K562 (cell line): ENCODE measurements around the gene NEK1. TPM values are rescaled to one million over a fixed set of nuclear protein-coding genes. Genes with fewer than 3 reads are reported as not detected.
A peak's percentile ranks its signal among the peaks of the same experiment; 100 is the strongest.

ENCODE experiments used
- ARNT ChIP-seq, 2 experiments: fragments of 450-650 bp; IDR thresholded peaks; 2 replicates each; pipeline ENCODE4 v1.6.1; 2016; ENCODE audit warnings: mild to moderate bottlenecking in 1 of 2
- BCL6 ChIP-seq: fragments of 250-450 bp; sonication (Bioruptor Pico); IDR thresholded peaks from 2 replicates; pipeline ENCODE4 v1.4.0; 2020
- CBFA2T3 ChIP-seq: fragments of 450-650 bp; IDR thresholded peaks from 2 replicates; pipeline ENCODE4 v1.6.1; 2017
- CEBPG ChIP-seq, 3 experiments: fragments of 200-800 bp in 1 of 3; sonication (Bioruptor generic) in 1 of 3; sonication (generic) in 1 of 3; formaldehyde crosslinking in 1 of 3; IDR thresholded peaks in 2 of 3; conservative IDR thresholded peaks in 1 of 3; 2 replicates each; pipeline versions ENCODE4 v1.6.1 to v1.8.0; 2016 to 2022; ENCODE audit warnings: missing compliant biosample characterization in 2 of 3, missing genetic modification characterization in 2 of 3, mild to moderate bottlenecking in 1 of 3, missing genetic modification reagents in 1 of 3
- GTF2E2 ChIP-seq: fragments of 200-800 bp; sonication (Bioruptor generic); IDR thresholded peaks from 2 replicates; pipeline ENCODE4 v1.6.1; 2016; ENCODE audit warnings: missing genetic modification characterization, missing compliant biosample characterization
- LEF1 ChIP-seq: fragments of 450-650 bp; IDR thresholded peaks from 2 replicates; pipeline ENCODE4 v1.6.1; 2016; ENCODE audit warnings: mild to moderate bottlenecking
- MAFF ChIP-seq: IDR thresholded peaks from 2 replicates; pipeline ENCODE4 v1.6.1; 2012; ENCODE audit warnings: low read length, improper control_type of control experiment
- PHF8 ChIP-seq: fragments of 200-600 bp; sonication (generic); IDR thresholded peaks from 2 replicates; pipeline ENCODE4 v1.6.1; 2012; ENCODE audit warnings: mixed run types, mild to moderate bottlenecking, inconsistent platforms, low read length, moderate library complexity, borderline replicate concordance
- RBBP5 ChIP-seq: fragments of 200-600 bp; sonication (generic); IDR thresholded peaks from 2 replicates; pipeline ENCODE4 v1.6.1; 2012; ENCODE audit warnings: borderline replicate concordance, mild to moderate bottlenecking, low read length, control low read depth, inconsistent platforms; ENCODE audit not compliant: insufficient read depth, poor library complexity, severe bottlenecking
- STAT5A ChIP-seq: IDR thresholded peaks from 2 replicates; pipeline ENCODE4 v1.6.1; 2012; ENCODE audit warnings: low read length, inconsistent platforms, borderline replicate concordance
- TCF3 ChIP-seq: sonication (generic); formaldehyde crosslinking; IDR thresholded peaks from 2 replicates; pipeline ENCODE4 v1.4.0; 2020; ENCODE audit warnings: mild to moderate bottlenecking, missing genetic modification reagents
- TRIM24 ChIP-seq, 2 experiments: fragments of 450-650 bp; IDR thresholded peaks; 2 replicates each; pipeline ENCODE4 v1.6.1; 2016
- ZKSCAN8 ChIP-seq: fragments of 200-800 bp; sonication (Bioruptor generic); IDR thresholded peaks from 2 replicates; pipeline ENCODE4 v1.6.1; 2016; ENCODE audit warnings: missing genetic modification characterization, missing compliant biosample characterization
- ZNF431 ChIP-seq: sonication (generic); formaldehyde crosslinking; IDR thresholded peaks from 2 replicates; pipeline ENCODE4 v1.8.0; 2022; ENCODE audit warnings: mild to moderate bottlenecking, missing genetic modification reagents
- ZNF561 ChIP-seq: fragments of 450-650 bp; formaldehyde crosslinking; conservative IDR thresholded peaks from 2 replicates; pipeline ENCODE4 v1.4.0; 2020; ENCODE audit warnings: mild to moderate bottlenecking, moderate library complexity
- ZNF696 ChIP-seq: fragments of 250-450 bp; sonication (Bioruptor Pico); conservative IDR thresholded peaks from 2 replicates; pipeline ENCODE4 v1.4.0; 2020; ENCODE audit warnings: mild to moderate bottlenecking, moderate library complexity
- polyA plus RNA-seq, 8 experiments: library from polyadenylated mRNA; depleted of rRNA in 4 of 8; stranded (reverse) in 5 of 8; unstranded in 3 of 8; fragments of >200 nt; fragmentation: Nextera tagmentation in 2 of 8; fragmentation: Illumina TruSeq in 1 of 8; extraction: Ambion mirVana in 2 of 8; extraction: Trizol in 1 of 8; gene quantifications; 2 replicates each; pipeline versions ENCODE4 v1.2.1 to v1.2.3, GENCODE V29; 2011 to 2014; ENCODE audit warnings: inconsistent platforms in 1 of 8, missing spikeins in 1 of 8
- total RNA-seq, 7 experiments: library from RNA; depleted of rRNA in 6 of 7; stranded (reverse); fragments of >200 nt in 6 of 7; fragmentation: Illumina TruSeq in 2 of 7; extraction: Trizol in 2 of 7; gene quantifications; 2 replicates each; pipeline versions ENCODE4 v1.2.1 to v1.2.3, GENCODE V29; 2011 to 2021; ENCODE audit warnings: low replicate concordance in 1 of 7
- TF ChIP-seq, protein P1 (sequence below), 2 experiments: fragments of 200-800 bp in 1 of 2; sonication (Bioruptor generic) in 1 of 2; sonication (generic) in 1 of 2; formaldehyde crosslinking in 1 of 2; IDR thresholded peaks in 1 of 2; conservative IDR thresholded peaks in 1 of 2; 2 replicates each; pipeline versions ENCODE4 v1.5.0 to v1.6.1; 2016 to 2020; ENCODE audit warnings: missing compliant biosample characterization in 1 of 2, missing genetic modification characterization in 1 of 2, missing genetic modification reagents in 1 of 2
- TF ChIP-seq, protein P2 (sequence below), 3 experiments: IDR thresholded peaks in 2 of 3; conservative IDR thresholded peaks in 1 of 3; 2 replicates each; pipeline ENCODE4 v1.5.1; 2011 to 2012; ENCODE audit warnings: low read length in 3 of 3, mild to moderate bottlenecking in 3 of 3, control low read depth in 2 of 3, improper control_type of control experiment in 1 of 3, inconsistent platforms in 1 of 3, low read depth in 1 of 3, mixed read lengths in 1 of 3, moderate library complexity in 1 of 3; ENCODE audit not compliant: insufficient read depth in 2 of 3
- TF ChIP-seq, protein P3 (sequence below): sonication (generic); formaldehyde crosslinking; IDR thresholded peaks from 2 replicates; pipeline ENCODE4 v1.8.0; 2023; ENCODE audit warnings: mild to moderate bottlenecking, missing genetic modification reagents

The NEK1 gene
- total and polyA plus RNA-seq, 9 of the 15 experiments (the other 6 are each of a cell fraction or from before 2014, with no cell fraction given): 6.2 to 15.7 (median 10.3) TPM

DNA sequence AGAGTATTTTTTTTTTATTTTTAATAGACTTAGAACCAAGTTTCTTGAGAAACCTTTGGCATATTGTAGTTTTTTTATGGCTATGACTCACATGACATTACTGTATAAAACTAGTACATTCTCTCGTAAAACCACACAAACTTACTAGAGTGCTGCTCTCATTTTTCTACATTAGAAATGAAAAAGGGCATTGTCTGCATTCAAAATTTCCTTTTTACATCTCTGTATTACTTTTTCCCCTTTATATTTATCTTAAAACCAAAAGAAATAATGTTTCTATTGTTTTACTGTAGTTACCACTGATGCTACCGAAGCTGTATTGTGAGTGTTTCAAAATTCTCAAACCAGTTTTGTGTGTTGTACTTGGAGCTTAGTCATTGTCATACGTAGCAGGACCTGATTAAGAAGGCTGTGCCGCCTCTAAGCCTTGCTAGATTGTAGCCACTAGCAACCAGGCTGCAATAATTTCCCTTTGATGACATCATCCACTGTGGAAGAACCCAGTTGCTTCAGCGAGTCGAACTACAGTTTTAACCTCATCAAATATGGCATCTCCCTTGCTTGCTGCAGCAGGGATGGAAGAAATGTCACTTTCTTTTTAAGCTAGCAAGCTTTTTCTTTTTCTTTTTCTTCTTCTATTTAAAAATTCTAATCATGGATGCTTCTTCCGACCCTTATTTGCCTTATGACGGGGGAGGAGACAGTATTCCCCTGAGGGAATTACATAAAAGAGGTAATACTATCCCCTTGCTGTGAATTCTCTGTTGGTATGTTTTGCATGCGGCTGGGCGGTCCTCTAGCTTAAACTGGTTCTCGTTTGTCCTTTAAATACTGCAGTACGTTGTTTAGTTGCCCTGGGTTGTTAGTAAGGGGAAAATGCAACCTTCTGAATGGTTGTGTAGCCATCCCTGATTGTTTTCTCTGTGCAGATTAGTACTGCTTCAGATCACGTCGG is 47.6 kb upstream of the NEK1 start (continued):
- peak; percentile 28; the same call in 1 of the 2 replicates for TF ChIP-seq TCF3 (CRISPR knock-in tag)
- TF ChIP-seq LEF1: peak; percentile 49; the same call in 1 of the 2 replicates
- TF ChIP-seq ZNF696 (CRISPR knock-in tag): no peak
- TF ChIP-seq, protein P1, sequence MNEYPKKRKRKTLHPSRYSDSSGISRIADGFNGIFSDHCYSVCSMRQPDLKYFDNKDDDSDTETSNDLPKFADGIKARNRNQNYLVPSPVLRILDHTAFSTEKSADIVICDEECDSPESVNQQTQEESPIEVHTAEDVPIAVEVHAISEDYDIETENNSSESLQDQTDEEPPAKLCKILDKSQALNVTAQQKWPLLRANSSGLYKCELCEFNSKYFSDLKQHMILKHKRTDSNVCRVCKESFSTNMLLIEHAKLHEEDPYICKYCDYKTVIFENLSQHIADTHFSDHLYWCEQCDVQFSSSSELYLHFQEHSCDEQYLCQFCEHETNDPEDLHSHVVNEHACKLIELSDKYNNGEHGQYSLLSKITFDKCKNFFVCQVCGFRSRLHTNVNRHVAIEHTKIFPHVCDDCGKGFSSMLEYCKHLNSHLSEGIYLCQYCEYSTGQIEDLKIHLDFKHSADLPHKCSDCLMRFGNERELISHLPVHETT (CRISPR knock-in tag; conservative IDR thresholded peaks at IDR 0.05 in 1 of 2, IDR thresholded peaks at IDR 0.05 in 1 of 2): peak in 1 of 2 experiments; percentile 64; a peak in 1 of 4 replicates
- TF ChIP-seq ZNF561 (CRISPR knock-in tag): no peak
- TF ChIP-seq STAT5A: peak; percentile 9; the same call in 1 of the 2 replicates
- TF ChIP-seq, protein P2, sequence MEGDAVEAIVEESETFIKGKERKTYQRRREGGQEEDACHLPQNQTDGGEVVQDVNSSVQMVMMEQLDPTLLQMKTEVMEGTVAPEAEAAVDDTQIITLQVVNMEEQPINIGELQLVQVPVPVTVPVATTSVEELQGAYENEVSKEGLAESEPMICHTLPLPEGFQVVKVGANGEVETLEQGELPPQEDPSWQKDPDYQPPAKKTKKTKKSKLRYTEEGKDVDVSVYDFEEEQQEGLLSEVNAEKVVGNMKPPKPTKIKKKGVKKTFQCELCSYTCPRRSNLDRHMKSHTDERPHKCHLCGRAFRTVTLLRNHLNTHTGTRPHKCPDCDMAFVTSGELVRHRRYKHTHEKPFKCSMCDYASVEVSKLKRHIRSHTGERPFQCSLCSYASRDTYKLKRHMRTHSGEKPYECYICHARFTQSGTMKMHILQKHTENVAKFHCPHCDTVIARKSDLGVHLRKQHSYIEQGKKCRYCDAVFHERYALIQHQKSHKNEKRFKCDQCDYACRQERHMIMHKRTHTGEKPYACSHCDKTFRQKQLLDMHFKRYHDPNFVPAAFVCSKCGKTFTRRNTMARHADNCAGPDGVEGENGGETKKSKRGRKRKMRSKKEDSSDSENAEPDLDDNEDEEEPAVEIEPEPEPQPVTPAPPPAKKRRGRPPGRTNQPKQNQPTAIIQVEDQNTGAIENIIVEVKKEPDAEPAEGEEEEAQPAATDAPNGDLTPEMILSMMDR (IDR thresholded peaks at IDR 0.05 in 2 of 3, conservative IDR thresholded peaks at IDR 0.05 in 1 of 3; ENCODE audit: insufficient read depth in 2 of 3, low read depth in 1 of 3, low read length in 3 of 3): no peak
- TF ChIP-seq BCL6 (CRISPR knock-in tag): no peak; the same call in 1 of the 2 replicates
- peak; percentile 38; the same call in 1 of the 2 replicates for TF ChIP-seq PHF8
- TF ChIP-seq, protein P3, sequence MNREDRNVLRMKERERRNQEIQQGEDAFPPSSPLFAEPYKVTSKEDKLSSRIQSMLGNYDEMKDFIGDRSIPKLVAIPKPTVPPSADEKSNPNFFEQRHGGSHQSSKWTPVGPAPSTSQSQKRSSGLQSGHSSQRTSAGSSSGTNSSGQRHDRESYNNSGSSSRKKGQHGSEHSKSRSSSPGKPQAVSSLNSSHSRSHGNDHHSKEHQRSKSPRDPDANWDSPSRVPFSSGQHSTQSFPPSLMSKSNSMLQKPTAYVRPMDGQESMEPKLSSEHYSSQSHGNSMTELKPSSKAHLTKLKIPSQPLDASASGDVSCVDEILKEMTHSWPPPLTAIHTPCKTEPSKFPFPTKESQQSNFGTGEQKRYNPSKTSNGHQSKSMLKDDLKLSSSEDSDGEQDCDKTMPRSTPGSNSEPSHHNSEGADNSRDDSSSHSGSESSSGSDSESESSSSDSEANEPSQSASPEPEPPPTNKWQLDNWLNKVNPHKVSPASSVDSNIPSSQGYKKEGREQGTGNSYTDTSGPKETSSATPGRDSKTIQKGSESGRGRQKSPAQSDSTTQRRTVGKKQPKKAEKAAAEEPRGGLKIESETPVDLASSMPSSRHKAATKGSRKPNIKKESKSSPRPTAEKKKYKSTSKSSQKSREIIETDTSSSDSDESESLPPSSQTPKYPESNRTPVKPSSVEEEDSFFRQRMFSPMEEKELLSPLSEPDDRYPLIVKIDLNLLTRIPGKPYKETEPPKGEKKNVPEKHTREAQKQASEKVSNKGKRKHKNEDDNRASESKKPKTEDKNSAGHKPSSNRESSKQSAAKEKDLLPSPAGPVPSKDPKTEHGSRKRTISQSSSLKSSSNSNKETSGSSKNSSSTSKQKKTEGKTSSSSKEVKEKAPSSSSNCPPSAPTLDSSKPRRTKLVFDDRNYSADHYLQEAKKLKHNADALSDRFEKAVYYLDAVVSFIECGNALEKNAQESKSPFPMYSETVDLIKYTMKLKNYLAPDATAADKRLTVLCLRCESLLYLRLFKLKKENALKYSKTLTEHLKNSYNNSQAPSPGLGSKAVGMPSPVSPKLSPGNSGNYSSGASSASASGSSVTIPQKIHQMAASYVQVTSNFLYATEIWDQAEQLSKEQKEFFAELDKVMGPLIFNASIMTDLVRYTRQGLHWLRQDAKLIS (CRISPR knock-in tag): peak; percentile 4; the same call in 1 of the 2 replicates
- TF ChIP-seq ARNT (IDR thresholded peaks at IDR 0.05): peak in 1 of 2 experiments; percentile 77; a peak in 3 of 4 replicates
- peak; percentile 48 for TF ChIP-seq RBBP5
- peak; percentile 94 for TF ChIP-seq CEBPG (CRISPR knock-in tag; IDR thresholded peaks at IDR 0.05)
- peak; percentile 95 to 96 for TF ChIP-seq CEBPG (tag; conservative IDR thresholded peaks at IDR 0.05 in 1 of 2, IDR thresholded peaks at IDR 0.05 in 1 of 2)
- TF ChIP-seq TRIM24 (IDR thresholded peaks at IDR 0.05): peak in 1 of 2 experiments; percentile 36; a peak in 2 of 4 replicates
- TF ChIP-seq ZKSCAN8 (CRISPR knock-in tag): peak; percentile 83; the same call in 1 of the 2 replicates
- peak; percentile 67 for TF ChIP-seq CBFA2T3
- TF ChIP-seq GTF2E2 (tag): peak; percentile 81; the same call in 1 of the 2 replicates
- TF ChIP-seq MAFF: peak; percentile 90
- no peak for TF ChIP-seq ZNF431
